ENCODE measurements around the gene URB2. TPM values are rescaled to one million over a fixed set of nuclear protein-coding genes. Genes with fewer than 3 reads are reported as not detected.

URB2 gene
- total RNA-seq, 1 experiment from 2014 or later: 20.4 TPM

DNA sequence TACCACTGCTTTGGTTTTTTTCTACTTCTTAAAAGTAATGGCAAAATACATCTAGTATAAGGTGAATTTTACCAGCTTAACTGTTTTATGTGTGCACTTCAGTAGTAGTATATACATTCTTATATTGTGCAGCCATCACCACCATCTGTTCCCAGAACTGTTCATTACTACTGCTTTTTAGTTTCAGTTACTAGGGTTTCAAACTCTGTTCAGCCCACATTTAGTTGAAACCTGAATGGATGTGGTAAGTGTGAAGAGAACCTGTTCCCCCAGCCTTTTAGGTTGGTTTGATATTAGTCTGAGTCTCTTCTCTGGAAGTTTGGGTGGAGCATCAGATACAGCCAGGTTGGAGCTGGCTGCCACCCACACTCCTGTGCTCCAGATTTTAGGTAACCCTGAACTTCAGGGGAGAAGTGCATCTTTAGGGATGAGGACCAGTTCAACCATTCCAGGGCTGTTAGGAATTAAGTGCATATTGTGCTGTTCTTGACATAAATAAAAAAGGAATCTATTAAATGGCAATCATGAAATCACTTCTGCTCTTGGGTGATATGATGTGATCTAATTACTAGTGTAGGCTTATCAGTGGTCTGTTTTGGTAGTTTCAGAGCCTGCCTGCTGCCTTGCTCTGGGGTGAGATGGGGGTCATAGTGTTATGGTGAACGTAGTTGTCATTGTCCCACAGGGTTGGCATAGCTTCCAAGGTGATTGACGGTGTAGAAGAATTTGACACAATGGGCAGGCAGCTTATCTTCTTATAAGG, 32.1 kb downstream of the URB2 start:
- ATAC-seq: no peak
- no TSS peak for BruUV-seq (replicated peaks)
- POLR2A ChIA-PET: no interaction called here

More for the DNA sequence above, 32.1 kb downstream of the URB2 start:
- CTCF ChIA-PET: no interaction called here
- Histone ChIP-seq H3K4me2 (ENCODE audit: low read length) (no peak overlapping the region), H3K9me3 (ENCODE audit: control insufficient read depth in 1 of 2, insufficient read depth in 1 of 2, low read depth in 1 of 2, low read length in 2 of 2) (no peaks in the 10 kb centered on the region), H2AFZ (ENCODE audit: low read depth, low read length, poor library complexity, severe bottlenecking) (no peak overlapping the region), H3K36me3 (ENCODE audit: control insufficient read depth in 1 of 2, insufficient read depth in 2 of 2, low read length in 2 of 2) (peaks cover 24 to 37% of the 10 kb centered on the region in 2 experiments; a peak in 3 of 4 replicates), H3K9ac (ENCODE audit: low read length) (no peak overlapping the region), H3K9me2 (ENCODE audit: insufficient read depth) (no peaks in the 10 kb centered on the region), H3K27ac (ENCODE audit: low read depth, low read length) (no peak overlapping the region), H4K20me1 (ENCODE audit: insufficient read depth) (peaks cover 4% of the 10 kb centered on the region), H3K4me3 (replicated peaks in 1 of 2; ENCODE audit: low read depth in 1 of 2, low read length in 2 of 2) (no peak overlapping the region), H3K4me1 (ENCODE audit: control insufficient read depth in 1 of 2, insufficient read depth in 2 of 2, low read length in 2 of 2) (no peaks in the 10 kb centered on the region), H3K79me2 (ENCODE audit: insufficient read depth, low read length) (peaks cover 8% of the 10 kb centered on the region; the same call in 1 of the 2 replicates), H3K27me3 (ENCODE audit: insufficient read depth, low read length) (no peaks in the 10 kb centered on the region)
- no peak for TF ChIP-seq POLR2AphosphoS5 (IDR thresholded peaks at IDR 0.05; ENCODE audit: low read depth, low read length)
- TF ChIP-seq ZNF274 (IDR thresholded peaks at IDR 0.05; ENCODE audit: low read depth, low read length): no peak
- no peak for TF ChIP-seq EZH2phosphoT487 (IDR thresholded peaks at IDR 0.05; ENCODE audit: borderline replicate concordance)
- no peak for TF ChIP-seq ATF3 (IDR thresholded peaks at IDR 0.05)
- TF ChIP-seq SRF (IDR thresholded peaks at IDR 0.05; ENCODE audit: low read depth): no peak
- no peak for TF ChIP-seq FOSL1 (IDR thresholded peaks at IDR 0.05; ENCODE audit: low read depth)
- no peak for TF ChIP-seq TCF7L2 (IDR thresholded peaks at IDR 0.05; ENCODE audit: borderline replicate concordance, extremely low read depth, insufficient read depth, insufficient read length)
- no peak for TF ChIP-seq EGR1 (IDR thresholded peaks at IDR 0.05; ENCODE audit: low read depth)
- no peak for TF ChIP-seq SP1 (IDR thresholded peaks at IDR 0.05; ENCODE audit: low read depth)
- TF ChIP-seq, protein P1, sequence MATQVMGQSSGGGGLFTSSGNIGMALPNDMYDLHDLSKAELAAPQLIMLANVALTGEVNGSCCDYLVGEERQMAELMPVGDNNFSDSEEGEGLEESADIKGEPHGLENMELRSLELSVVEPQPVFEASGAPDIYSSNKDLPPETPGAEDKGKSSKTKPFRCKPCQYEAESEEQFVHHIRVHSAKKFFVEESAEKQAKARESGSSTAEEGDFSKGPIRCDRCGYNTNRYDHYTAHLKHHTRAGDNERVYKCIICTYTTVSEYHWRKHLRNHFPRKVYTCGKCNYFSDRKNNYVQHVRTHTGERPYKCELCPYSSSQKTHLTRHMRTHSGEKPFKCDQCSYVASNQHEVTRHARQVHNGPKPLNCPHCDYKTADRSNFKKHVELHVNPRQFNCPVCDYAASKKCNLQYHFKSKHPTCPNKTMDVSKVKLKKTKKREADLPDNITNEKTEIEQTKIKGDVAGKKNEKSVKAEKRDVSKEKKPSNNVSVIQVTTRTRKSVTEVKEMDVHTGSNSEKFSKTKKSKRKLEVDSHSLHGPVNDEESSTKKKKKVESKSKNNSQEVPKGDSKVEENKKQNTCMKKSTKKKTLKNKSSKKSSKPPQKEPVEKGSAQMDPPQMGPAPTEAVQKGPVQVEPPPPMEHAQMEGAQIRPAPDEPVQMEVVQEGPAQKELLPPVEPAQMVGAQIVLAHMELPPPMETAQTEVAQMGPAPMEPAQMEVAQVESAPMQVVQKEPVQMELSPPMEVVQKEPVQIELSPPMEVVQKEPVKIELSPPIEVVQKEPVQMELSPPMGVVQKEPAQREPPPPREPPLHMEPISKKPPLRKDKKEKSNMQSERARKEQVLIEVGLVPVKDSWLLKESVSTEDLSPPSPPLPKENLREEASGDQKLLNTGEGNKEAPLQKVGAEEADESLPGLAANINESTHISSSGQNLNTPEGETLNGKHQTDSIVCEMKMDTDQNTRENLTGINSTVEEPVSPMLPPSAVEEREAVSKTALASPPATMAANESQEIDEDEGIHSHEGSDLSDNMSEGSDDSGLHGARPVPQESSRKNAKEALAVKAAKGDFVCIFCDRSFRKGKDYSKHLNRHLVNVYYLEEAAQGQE (IDR thresholded peaks at IDR 0.05; ENCODE audit: low read depth): no peak
- no peak for TF ChIP-seq ZFX (IDR thresholded peaks at IDR 0.05)
- no peak for TF ChIP-seq ELF1 (IDR thresholded peaks at IDR 0.05; ENCODE audit: borderline replicate concordance, low read depth)
- no peak for TF ChIP-seq JUND (IDR thresholded peaks at IDR 0.05)
- no peak for TF ChIP-seq MAX (IDR thresholded peaks at IDR 0.05)
- no peak for TF ChIP-seq POLR2A (IDR thresholded peaks at IDR 0.05; ENCODE audit: borderline replicate concordance, extremely low read depth, insufficient read depth, insufficient read length)
- TF ChIP-seq CEBPB (IDR thresholded peaks at IDR 0.05; ENCODE audit: low read depth): no peak
- TF ChIP-seq CBX3 (IDR thresholded peaks at IDR 0.05; ENCODE audit: low read depth): no peak
- TF ChIP-seq EZH2 (IDR thresholded peaks at IDR 0.05): no peak
- TF ChIP-seq SIN3A (IDR thresholded peaks at IDR 0.05; ENCODE audit: low read depth): no peak
- TF ChIP-seq CTCF (IDR thresholded peaks at IDR 0.05 in 2 of 3, conservative IDR thresholded peaks at IDR 0.05 in 1 of 3; ENCODE audit: borderline replicate concordance in 1 of 3, insufficient read depth in 1 of 3, low read depth in 2 of 3, low read length in 2 of 3): no peak
- RAD21 ChIA-PET (ENCODE audit: low non-redundant PET in 1 of 2, low total read pairs in 2 of 2, uncharacterized antibody in 2 of 2, unreplicated experiment in 2 of 2): no interaction called here
- intact Hi-C loops (cut with micrococcal nuclease): no loop called here
- DNase-seq (ENCODE audit: low read depth, low spot score): no peak
